Hepatic stellate cell (primary cell): ENCODE measurements around the gene CRYGC.
"Not testable (repeated sequence)": the region's sequence is repeated elsewhere in the genome, so short reads cannot be mapped to it uniquely, and the experiment has no call there.

Experiments
- DNase-seq: peaks from one replicate; pipeline ENCODE4 v3.0.0; 2011; ENCODE audit warnings: low spot score

The CRYGC gene

DNA sequence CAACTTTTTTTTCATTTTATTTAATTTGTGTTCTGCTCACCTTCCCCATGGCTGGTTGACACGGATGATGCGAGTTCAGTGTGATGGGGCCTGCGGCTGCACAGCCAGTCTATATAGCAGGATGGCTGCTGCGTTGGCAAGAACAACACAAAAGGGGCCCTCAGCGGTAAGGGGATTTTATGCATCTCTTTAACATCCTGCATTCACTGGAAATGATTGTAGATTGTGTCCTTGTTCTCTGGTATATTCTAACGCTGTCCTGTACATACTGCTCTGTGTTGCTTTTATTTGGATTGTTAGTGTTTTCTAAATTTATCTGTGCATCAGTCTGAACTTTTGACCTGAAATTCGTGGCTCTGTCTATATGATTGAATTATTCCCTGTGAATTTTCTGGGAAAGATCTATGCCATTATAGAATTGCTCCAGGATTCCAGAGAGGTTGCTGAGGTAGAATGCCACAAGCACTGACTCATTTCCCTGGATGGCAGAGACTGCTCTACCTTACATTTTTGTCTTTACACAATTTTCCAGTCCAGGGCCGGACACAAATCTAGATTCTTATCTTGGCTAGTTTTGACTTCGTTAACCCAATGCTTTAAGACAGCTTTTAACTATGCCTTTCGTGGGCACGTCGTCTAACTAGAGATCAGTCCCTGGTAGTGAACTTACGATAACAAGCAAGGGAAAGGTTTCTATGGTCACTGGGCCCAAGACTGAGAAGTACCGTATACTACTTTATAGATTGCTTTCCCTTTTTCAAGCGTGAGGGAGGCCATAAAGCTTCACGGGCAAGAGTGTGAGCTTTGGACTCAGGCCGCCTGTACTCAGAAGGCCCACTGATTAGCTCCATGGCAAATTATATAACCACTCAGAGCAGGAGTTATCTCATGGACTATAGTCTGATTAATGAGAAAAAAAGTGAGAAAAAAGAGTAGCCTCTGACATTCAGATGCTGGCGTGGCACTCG, at the start of gene CRYGC:
CRYGC (minus strand) TSS at position 85 of the 968 bp plus-strand sequence; CDS start at position 49, 36 bp downstream.
- DNase-seq, result no peak

- no peak for DNase-seq
Observed at GRCh38 chr2:208179028-208179609, 49.5 kb upstream of the CRYGC start.

DNA sequence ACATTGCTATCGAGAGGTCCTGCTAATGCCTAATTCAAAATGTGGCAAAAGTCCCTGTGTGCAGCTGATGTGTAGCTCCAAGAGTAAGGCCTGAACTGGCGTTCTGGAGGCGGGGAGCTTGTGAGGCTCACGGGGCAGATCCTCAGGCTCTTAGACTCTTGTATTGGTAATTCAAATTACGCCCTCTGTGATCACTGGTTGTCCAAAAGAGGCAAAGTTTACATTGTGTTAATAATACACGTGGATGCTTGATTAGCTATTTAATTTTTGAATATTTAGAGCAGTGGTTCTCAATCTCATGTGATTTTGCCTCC, 46.2 kb upstream of the CRYGC start:
- DNase-seq, result no peak

DNA sequence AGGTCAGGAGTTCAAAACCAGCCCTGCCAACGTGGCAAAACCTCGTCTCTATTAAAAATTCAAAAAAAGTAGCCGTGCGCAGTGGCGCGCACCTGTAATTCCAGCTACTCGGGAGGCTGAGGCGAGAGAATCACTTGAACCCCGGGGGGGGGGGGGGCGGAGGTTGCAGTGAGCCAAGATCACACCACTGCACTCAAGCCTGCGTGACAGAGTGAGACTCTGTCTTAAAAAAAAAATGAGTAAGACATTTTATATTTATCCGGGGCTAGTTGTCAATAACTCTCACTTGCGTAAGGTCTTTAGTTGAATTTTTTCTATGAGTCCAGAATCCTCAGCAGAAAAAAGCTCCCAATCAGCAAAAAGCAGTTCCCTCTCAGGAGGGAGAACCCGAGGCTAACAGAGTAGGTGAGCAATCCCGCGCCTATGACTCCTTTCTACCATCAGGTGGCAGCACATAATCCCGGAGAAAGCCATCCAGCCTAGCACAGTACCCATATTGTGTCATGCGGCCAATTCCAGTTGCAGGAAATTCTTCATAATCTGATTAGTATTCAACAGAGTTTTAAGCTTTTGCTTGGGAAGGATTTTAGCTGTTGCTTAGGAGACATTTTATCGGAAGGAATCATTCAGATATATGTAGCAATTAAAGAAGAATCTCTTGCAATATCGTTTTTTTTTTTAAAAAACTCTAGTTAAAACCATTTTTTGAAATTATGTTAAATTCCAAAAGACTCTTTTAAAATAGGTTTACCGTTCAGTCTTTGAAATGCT, 45.6 kb upstream of the CRYGC start:
- peak; percentile 70 for DNase-seq

DNA sequence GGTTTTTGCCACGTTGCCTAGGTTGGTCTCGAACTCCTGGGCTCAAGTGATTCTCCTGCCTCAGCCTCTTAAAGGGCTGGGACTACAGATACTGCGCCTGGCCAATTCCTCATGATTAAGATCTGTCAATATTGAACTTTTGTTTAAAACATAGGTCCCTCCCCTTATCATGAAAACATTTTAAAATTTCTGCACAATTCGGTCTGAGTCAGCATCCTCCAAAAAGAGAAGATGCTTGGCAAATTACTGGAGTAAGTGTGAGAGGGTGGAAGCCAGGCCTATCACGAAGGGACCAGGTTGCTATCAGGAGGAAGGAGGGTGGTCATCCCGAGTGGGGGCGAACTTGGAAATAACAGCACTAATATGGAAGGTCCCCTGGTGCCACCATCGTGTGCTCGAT, 44.5 kb upstream of the CRYGC start:
- no peak for DNase-seq

- DNase-seq, result no peak
Observed at GRCh38 chr2:208172125-208172524, 42.5 kb upstream of the CRYGC start.

DNA sequence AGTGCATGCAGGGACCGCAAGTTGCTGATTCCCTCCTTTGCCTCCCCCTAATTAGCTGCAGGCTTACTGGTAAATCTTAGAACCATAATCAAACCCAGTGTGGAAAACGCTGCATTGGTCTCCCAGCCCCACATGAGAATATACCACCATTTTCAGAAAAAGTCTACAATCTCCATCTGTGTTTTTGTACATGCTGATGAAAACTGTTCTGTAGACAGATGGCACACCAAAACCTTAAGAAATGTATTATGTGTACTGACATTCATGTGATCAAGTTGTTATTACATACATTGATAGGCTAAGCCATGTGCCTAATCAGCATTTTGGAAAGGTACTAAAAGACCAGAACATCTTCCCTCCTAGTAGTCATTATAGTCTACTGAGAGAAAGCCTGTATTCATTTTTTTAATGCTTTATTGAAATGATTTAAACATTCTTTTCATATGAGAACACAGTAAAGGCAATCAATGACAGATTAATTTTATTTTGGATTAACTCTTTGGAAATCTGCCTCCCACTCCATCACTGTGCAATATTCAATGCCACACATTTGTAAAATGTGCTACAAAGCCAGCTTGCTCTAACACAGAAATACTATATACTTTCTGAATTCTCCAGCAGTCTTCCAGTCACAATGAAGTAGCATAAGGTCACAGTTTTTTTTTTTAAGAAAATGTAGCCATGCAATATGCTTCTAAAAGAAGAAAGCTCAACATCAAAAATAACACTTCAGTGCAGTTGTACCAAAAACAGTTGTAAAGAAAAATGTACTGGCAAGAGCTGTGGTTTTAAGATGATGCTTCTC, 35.5 kb upstream of the CRYGC start:
- no peak for DNase-seq

DNA sequence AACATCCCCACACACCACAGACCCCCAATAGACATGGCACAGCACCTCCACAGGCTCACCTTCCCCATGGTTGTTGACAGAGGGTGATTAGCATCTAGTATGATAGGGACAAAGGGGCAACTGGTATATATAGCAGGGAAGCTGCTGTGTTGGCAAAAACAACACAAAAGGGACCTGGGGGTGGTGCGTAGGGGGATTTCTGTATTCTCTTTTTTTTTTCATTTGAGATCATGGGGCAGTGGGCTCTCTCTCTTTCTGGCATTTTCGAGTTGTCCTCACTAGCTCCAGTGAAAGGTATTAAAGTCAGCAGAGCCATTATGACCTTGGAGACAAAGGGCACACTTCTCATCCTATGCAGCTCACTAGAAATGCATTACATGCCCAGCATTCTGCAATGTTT, 33.9 kb upstream of the CRYGC start, which contains the start of gene CRYGA:
CRYGA (minus strand) TSS at position 101 of the 400 bp plus-strand sequence; CDS start at position 68, 33 bp downstream.
- no peak for DNase-seq

DNA sequence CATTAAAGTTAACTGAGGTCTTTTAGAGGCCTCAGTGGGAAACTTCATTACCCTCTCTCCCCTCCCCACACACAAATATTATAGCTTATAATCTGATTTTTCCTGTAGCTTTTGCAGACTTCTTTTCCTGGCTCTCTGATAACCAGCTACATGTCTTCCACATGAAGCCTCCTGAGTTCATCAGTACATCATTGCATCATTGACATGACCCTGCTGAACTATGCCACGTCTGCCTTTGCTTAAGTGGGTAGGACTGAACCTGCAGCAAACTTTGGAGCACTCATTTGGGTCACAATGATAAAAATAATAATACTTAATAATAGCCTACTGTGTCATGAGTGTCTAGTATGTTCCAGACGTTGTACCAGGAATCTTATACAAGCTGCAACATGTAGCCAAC, 26.8 kb upstream of the CRYGC start:
- DNase-seq, result no peak

DNA sequence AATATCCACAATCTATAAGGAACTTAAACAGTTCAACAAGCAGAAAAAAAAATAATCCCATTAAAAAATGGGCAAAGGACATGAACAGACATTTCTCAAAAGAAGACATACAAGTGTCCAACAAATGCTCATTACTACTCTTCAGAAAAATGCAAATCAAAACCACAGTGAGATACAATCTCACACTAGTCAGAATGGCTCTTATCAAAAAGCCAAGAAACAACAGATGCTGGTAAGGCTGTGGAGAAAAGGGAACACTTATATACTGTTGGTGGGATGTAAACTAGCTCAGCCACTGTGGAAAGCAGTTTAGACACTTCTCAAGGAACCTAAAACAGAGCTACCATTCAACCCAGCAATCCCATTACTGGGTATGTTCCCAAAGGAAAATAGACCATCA, 23.5 kb upstream of the CRYGC start:
- DNase-seq, result no peak

GRCh38 chr2:208150956-208151355, 21.3 kb upstream of the CRYGC start:
- DNase-seq, result no peak

DNA sequence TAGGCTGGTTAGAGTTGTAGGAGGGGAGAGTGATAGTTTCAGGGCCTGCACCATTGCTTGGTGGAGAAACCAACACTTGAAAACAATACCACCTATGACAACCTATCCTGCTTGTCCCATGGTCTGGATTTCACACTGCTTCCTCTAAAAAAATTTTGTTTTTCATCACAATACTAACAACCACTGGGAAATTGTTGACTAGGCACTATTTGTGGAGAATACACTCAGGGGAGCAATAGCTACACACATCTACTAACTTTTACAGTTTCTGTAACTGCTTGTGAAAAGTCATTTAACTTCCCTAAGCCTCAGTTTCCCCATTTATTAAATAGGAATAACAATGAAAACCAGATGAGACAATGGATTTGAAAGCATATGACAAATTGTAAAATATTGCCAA, 20.5 kb upstream of the CRYGC start:
- DNase-seq, result no peak

DNA sequence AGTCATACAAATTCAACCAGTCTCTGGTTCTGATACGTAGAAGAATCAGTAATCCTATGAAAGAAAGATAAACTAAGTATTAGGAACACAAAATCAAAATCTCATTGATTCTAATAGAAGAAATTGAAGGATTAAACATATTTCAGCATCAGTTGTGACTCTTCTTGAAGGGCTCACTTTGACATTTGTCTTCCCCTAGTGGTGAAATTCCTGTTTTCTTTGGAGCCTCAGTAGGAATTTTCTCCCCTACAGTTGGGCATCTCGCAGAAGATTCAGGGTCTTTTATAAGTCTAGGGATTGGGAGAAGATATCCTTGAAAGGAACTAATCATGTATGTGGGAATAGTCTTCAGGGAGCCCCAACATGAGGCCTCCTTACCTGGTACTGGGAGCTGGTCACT, 19.2 kb upstream of the CRYGC start:
- DNase-seq, result no peak

GRCh38 chr2:208147759-208148158, 18.1 kb upstream of the CRYGC start:
- no peak for DNase-seq

DNA sequence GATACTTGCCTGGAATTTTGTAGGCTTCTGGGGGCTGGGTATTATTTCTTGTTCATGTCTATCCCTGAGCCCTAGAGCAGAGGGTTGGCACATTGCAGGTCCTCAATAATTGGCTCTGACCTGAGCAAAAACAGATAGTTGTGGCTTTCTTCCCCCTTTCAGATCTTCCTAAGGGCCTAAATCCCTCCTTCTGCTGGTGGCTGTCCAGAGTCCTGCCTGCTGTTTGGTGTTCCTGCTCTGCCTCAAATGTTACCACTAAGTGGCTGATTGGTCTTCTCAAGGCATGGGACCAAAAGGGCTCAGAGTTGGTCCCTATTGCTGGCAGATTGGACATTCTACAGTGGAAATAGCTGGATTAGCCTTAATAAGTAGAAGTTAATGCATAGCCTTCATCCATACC, 17.4 kb upstream of the CRYGC start:
- no peak for DNase-seq

DNA sequence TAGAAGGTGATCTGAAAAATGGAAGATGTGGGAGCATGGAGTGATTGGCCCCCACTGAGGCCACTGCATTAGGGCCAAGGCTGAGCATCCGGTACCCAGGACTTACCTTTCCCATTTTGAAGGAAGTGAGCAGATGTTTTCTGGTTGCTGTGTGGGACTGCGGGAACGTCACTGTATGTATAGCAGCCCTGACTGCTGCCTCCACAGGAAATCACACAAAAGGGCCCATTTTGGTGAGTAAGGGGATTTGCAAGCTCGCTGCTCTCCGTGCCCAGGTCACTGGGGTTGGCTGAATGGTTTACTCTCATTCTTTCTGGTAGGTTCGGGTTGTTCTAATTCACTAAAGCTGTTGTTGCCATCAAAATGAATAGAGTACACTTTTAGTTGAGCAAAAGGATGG, 16.4 kb upstream of the CRYGC start, which contains the start of gene CRYGB:
CRYGB (minus strand) TSS at position 153 of the 400 bp plus-strand sequence; CDS start at position 115, 38 bp downstream.
- DNase-seq, result no peak

GRCh38 chr2:208142925-208143799, 13.5 kb upstream of the CRYGC start:
- DNase-seq, result no peak

GRCh38 chr2:208142240-208142924, 12.8 kb upstream of the CRYGC start:
- no peak for DNase-seq

DNA sequence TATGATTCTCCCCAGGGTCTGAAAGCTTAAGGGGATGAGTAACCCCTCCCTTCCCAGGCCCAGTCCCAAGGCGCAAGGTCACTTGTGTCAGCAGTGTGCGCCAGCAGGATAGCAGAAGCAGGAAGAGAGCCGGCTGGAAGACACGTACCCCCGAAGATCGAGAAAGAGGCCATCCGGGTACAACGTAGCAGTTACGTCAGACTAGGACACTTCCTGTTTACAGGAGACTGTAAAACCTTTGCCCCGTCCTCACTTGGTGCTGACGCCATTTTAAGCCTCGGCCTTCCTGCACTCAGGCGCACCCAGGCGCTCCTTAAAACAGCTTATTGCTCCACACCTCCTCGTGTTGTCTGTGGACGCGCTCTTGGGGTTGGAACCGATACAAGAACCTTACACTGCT, 9.8 kb upstream of the CRYGC start:
- no peak for DNase-seq

DNA sequence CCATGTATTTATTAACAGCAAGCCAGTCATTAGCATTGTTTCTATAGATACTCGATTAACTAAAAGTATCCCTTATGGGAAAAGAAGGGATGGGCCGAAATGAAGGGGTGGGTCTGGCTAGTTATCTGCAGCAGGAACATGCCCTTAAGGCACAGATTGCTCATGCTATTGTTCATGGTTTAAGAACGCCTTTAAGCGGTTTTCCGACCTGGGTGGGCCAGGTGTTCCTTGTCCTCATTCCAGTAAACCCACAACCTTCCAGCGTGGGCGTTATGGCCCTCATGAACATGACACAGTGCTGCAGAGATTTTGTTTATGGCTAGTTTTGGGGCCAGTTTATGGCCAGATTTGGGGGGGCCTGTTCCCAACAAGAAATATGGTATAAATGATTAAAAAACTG, 8.7 kb upstream of the CRYGC start:
- not testable (repeated sequence) for DNase-seq
